Type B pancreatic cell (in vitro differentiated cells): ENCODE data around the gene TBCCD1. TPM values are rescaled to one million over a fixed set of nuclear protein-coding genes. Genes with fewer than 3 reads are reported as not detected.

ENCODE experiments used
- DNase-seq: peaks from one replicate; pipeline ENCODE4 v3.0.0; 2021; ENCODE audit warnings: mixed read lengths; ENCODE audit not compliant: unreplicated experiment; ENCODE audit errors: extremely low spot score
- H3K27ac Mint-ChIP-seq: 2 replicates; pipeline ENCODE4 v1.8.0; 2021; ENCODE audit warnings: mild to moderate bottlenecking, mixed read lengths
- H3K27me3 Mint-ChIP-seq: 2 replicates; pipeline ENCODE4 v1.8.0; 2021; ENCODE audit warnings: mixed read lengths
- H3K36me3 Mint-ChIP-seq: 2 replicates; pipeline ENCODE4 v1.8.0; 2021; ENCODE audit warnings: mixed read lengths
- H3K4me1 Mint-ChIP-seq: one replicate; pipeline ENCODE4 v1.8.0; 2021; ENCODE audit warnings: mixed read lengths; ENCODE audit not compliant: unreplicated experiment
- H3K4me3 Mint-ChIP-seq: 2 replicates; pipeline ENCODE4 v1.8.0; 2021; ENCODE audit warnings: mild to moderate bottlenecking, mixed read lengths
- H3K9me3 Mint-ChIP-seq: 2 replicates; pipeline ENCODE4 v1.8.0; 2021; ENCODE audit warnings: mixed read lengths
- CTCF ChIP-seq: fragments of 200-600 bp; sonication (generic); conservative IDR thresholded peaks from 2 replicates; pipeline ENCODE4 v1.5.0; 2021; ENCODE audit warnings: antibody characterized with exemption, mild to moderate bottlenecking
- total RNA-seq: library from RNA; stranded (reverse); gene quantifications from 2 replicates; pipeline ENCODE4 v1.2.1, GENCODE V29; 2021; ENCODE audit warnings: low replicate concordance

The TBCCD1 gene
- total RNA-seq, 1 donor from 2014 or later, result 16.6 TPM

- Mint-ChIP-seq H3K27me3 (no peaks in the 10 kb centered on the region), H3K27ac (no peak overlapping the region), H3K4me1 (peaks cover 6% of the 10 kb centered on the region), H3K9me3 (no peaks in the 10 kb centered on the region), H3K36me3 (no peaks in the 10 kb centered on the region), H3K4me3 (no peak overlapping the region)
- TF ChIP-seq CTCF, result no peak
- no peak for DNase-seq
Observed at GRCh38 chr3:186593862-186594261, 26.7 kb upstream of the TBCCD1 start.

DNA sequence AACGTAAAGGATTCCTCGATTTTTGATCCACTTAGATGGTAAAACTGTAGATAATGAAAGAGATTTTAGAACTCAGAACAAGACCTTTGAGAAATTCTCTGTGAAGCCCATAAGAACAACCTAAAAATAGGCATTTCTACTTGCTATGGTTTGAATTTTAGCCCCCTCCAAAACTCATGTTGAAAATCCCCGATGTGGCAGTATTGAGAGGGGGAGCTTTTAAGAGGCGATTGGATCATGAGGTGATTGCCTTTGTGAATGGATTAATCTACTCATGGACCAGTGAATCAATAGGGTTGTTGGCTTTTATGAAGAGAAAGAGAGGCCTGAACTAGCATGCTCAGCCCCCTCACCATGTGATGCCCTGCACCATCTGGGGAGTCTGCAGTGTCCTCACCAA is 25.5 kb upstream of the TBCCD1 start:
- Mint-ChIP-seq H3K9me3 (no peaks in the 10 kb centered on the region), H3K36me3 (no peaks in the 10 kb centered on the region), H3K4me1 (peaks cover 10% of the 10 kb centered on the region), H3K27me3 (no peaks in the 10 kb centered on the region), H3K27ac (no peak overlapping the region), H3K4me3 (no peak overlapping the region)
- TF ChIP-seq CTCF, result no peak
- no peak for DNase-seq

GRCh38 chr3:186590580-186591295 is 23.6 kb upstream of the TBCCD1 start:
- Mint-ChIP-seq H3K27ac (peak overlapping the region; percentile 32), H3K27me3 (no peaks in the 10 kb centered on the region), H3K9me3 (no peaks in the 10 kb centered on the region), H3K4me1 (peaks cover 4% of the 10 kb centered on the region), H3K36me3 (no peaks in the 10 kb centered on the region), H3K4me3 (no peak overlapping the region)
- no peak for TF ChIP-seq CTCF
- DNase-seq, result no peak

- Mint-ChIP-seq H3K36me3 (peaks cover under 1% of the 10 kb centered on the region), H3K4me1 (peaks cover 4% of the 10 kb centered on the region), H3K4me3 (peak overlapping the region; percentile 45), H3K27me3 (no peaks in the 10 kb centered on the region), H3K9me3 (no peaks in the 10 kb centered on the region), H3K27ac (peak overlapping the region; percentile 75)
- no peak for TF ChIP-seq CTCF
- DNase-seq, result no peak
Observed at GRCh38 chr3:186589856-186590579, 22.9 kb upstream of the TBCCD1 start.

GRCh38 chr3:186589121-186589520 is 22.0 kb upstream of the TBCCD1 start:
- no peak for DNase-seq
- Mint-ChIP-seq H3K4me3 (peak overlapping the region; percentile 74), H3K9me3 (no peaks in the 10 kb centered on the region), H3K27ac (peak overlapping the region; percentile 96), H3K27me3 (no peaks in the 10 kb centered on the region), H3K4me1 (peaks cover 4% of the 10 kb centered on the region), H3K36me3 (peaks cover 9% of the 10 kb centered on the region)
- TF ChIP-seq CTCF, result peak; percentile 51
